Body of pancreas (tissue), 4 donors: ENCODE measurements around the gene MAP1B.

ENCODE experiments used
- CTCF ChIP-seq, 7 experiments: fragments of 450-650 bp in 4 of 7; fragments of 200-600 bp in 3 of 7; sonication (generic) in 3 of 7; IDR thresholded peaks; one replicate each; pipeline ENCODE4 v1.5.1; 2016 to 2019; ENCODE audit warnings: antibody characterized with exemption in 7 of 7
- POLR2A ChIP-seq, 3 donors: fragments of 450-650 bp; IDR thresholded peaks; one replicate each; pipeline ENCODE4 v1.6.1; 2016; ENCODE audit warnings: antibody characterized with exemption in 3 of 3, mild to moderate bottlenecking in 2 of 3

DNA sequence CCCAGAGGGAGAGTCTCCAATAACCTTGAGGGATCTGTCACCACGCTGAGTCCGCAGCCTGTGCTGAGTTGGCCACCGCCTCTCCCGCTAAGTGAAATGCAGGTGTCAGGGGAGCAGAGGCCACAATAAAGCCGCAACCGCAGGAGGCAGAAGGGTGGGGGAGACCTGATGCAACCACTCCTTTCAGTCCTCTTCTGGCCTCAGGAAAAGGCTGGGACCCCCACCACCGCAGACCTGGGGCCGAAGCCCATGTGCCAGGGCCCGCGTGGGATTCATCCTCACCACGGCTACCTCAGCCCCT, 576 bp downstream of the MAP1B start:
- no peak for TF ChIP-seq POLR2A (IDR thresholded peaks at IDR 0.05)
- no peak for TF ChIP-seq CTCF (IDR thresholded peaks at IDR 0.05)
